T-helper 17 cell (primary cell): ENCODE measurements around the gene NME5. TPM values are rescaled to one million over a fixed set of nuclear protein-coding genes. Genes with fewer than 3 reads are reported as not detected.

Experiments
- ATAC-seq: fragments of 150-1000 bp; cut with Tn5 transposase; 2 replicates; pipeline ENCODE4 v1.10.0; 2021; ENCODE audit warnings: mild to moderate bottlenecking, moderate library complexity
- DNase-seq, 3 donors: peaks; one replicate each; pipeline versions ENCODE4 v3.0.0 to v3.0.0-alpha.2; 2020 to 2021
- H3K9me3 ChIP-seq: one replicate; pipeline ENCODE4 v1.7.0; 2013; ENCODE audit warnings: low read length, mild to moderate bottlenecking; ENCODE audit not compliant: control insufficient read depth, poor library complexity, severe bottlenecking
- H3K27ac Mint-ChIP-seq: one replicate; pipeline ENCODE4 v1.8.0; 2022; ENCODE audit warnings: mild to moderate bottlenecking, moderate library complexity, mixed read lengths
- H3K27me3 Mint-ChIP-seq: one replicate; pipeline ENCODE4 v1.8.0; 2022; ENCODE audit warnings: mixed read lengths
- H3K36me3 Mint-ChIP-seq: one replicate; pipeline ENCODE4 v1.8.0; 2022; ENCODE audit warnings: low read depth, mixed read lengths
- H3K4me1 Mint-ChIP-seq: one replicate; pipeline ENCODE4 v1.8.0; 2022; ENCODE audit warnings: mild to moderate bottlenecking, mixed read lengths
- H3K4me3 Mint-ChIP-seq: one replicate; pipeline ENCODE4 v1.8.0; 2022; ENCODE audit warnings: mild to moderate bottlenecking, moderate library complexity, mixed read lengths
- total RNA-seq, 4 donors: library from RNA in 2 of 4; stranded (reverse) in 2 of 4; gene quantifications; one replicate each; pipeline ENCODE4 v1.2.3 and lab custom pipeline; 2022 to 2026

The NME5 gene
- total RNA-seq, 2 donors from 2014 or later = not detected

- Mint-ChIP-seq H3K27ac (no peak overlapping the region), H3K36me3 (no peaks in the 10 kb centered on the region), H3K4me1 (no peaks in the 10 kb centered on the region), H3K27me3 (peaks cover 18% of the 10 kb centered on the region), H3K4me3 (no peak overlapping the region)
- ATAC-seq (no peak), DNase-seq (no peak)
- no peaks in the 10 kb centered on the region for H3K9me3 ChIP-seq
Observed at GRCh38 chr5:138111181-138111580, 28.0 kb downstream of the NME5 start.

- H3K27me3 Mint-ChIP-seq = peaks cover 18% of the 10 kb centered on the region
- no peak for DNase-seq
- H3K4me3 Mint-ChIP-seq = no peak overlapping the region
- H3K4me1 Mint-ChIP-seq = no peaks in the 10 kb centered on the region
- H3K9me3 ChIP-seq = no peaks in the 10 kb centered on the region
- H3K27ac Mint-ChIP-seq = no peak overlapping the region
- H3K36me3 Mint-ChIP-seq = no peaks in the 10 kb centered on the region
- no peak for ATAC-seq
Observed at GRCh38 chr5:138110266-138110963, 28.8 kb downstream of the NME5 start.

GRCh38 chr5:138109463-138110265 is 29.6 kb downstream of the NME5 start:
- ATAC-seq (no peak), DNase-seq (no peak)
- H3K9me3 ChIP-seq = no peaks in the 10 kb centered on the region
- Mint-ChIP-seq H3K27ac (no peak overlapping the region), H3K27me3 (peaks cover 18% of the 10 kb centered on the region), H3K4me3 (no peak overlapping the region), H3K36me3 (no peaks in the 10 kb centered on the region), H3K4me1 (no peaks in the 10 kb centered on the region)

GRCh38 chr5:138107213-138107612 is 32.0 kb downstream of the NME5 start:
- no peak for ATAC-seq
- peaks cover 24% of the 10 kb centered on the region for H3K27me3 Mint-ChIP-seq
- H3K4me3 Mint-ChIP-seq = no peak overlapping the region
- H3K4me1 Mint-ChIP-seq = no peaks in the 10 kb centered on the region
- H3K9me3 ChIP-seq = no peaks in the 10 kb centered on the region
- DNase-seq = no peak
- no peaks in the 10 kb centered on the region for H3K36me3 Mint-ChIP-seq
- H3K27ac Mint-ChIP-seq = no peak overlapping the region

GRCh38 chr5:138105709-138106108 is 33.5 kb downstream of the NME5 start:
- Mint-ChIP-seq H3K36me3 (no peaks in the 10 kb centered on the region), H3K27ac (no peak overlapping the region), H3K27me3 (peaks cover 28% of the 10 kb centered on the region), H3K4me1 (peaks cover 2% of the 10 kb centered on the region), H3K4me3 (no peak overlapping the region)
- DNase-seq (no peak), ATAC-seq (no peak)
- H3K9me3 ChIP-seq = no peaks in the 10 kb centered on the region

- Mint-ChIP-seq H3K4me1 (peaks cover 2% of the 10 kb centered on the region), H3K36me3 (peaks cover 4% of the 10 kb centered on the region), H3K4me3 (no peak overlapping the region), H3K27me3 (peaks cover 28% of the 10 kb centered on the region), H3K27ac (no peak overlapping the region)
- no peak for DNase-seq
- no peak for ATAC-seq
- no peaks in the 10 kb centered on the region for H3K9me3 ChIP-seq
Observed at GRCh38 chr5:138103319-138103637, 36.0 kb downstream of the NME5 start.

GRCh38 chr5:138102454-138103318 is 36.5 kb downstream of the NME5 start:
- Mint-ChIP-seq H3K4me3 (no peak overlapping the region), H3K4me1 (peaks cover 2% of the 10 kb centered on the region), H3K36me3 (peaks cover 4% of the 10 kb centered on the region), H3K27me3 (peaks cover 28% of the 10 kb centered on the region), H3K27ac (no peak overlapping the region)
- no peaks in the 10 kb centered on the region for H3K9me3 ChIP-seq
- peak; percentile 56 for ATAC-seq
- DNase-seq = no peak

- H3K9me3 ChIP-seq = no peaks in the 10 kb centered on the region
- Mint-ChIP-seq H3K27me3 (peaks cover 22% of the 10 kb centered on the region), H3K36me3 (peaks cover 4% of the 10 kb centered on the region), H3K27ac (peak overlapping the region; percentile 41), H3K4me3 (no peak overlapping the region), H3K4me1 (peaks cover 16% of the 10 kb centered on the region)
- ATAC-seq = no peak
- no peak for DNase-seq
Observed at GRCh38 chr5:138096997-138097828, 42.0 kb downstream of the NME5 start.

- H3K27me3 Mint-ChIP-seq = peaks cover 14% of the 10 kb centered on the region
- no peak overlapping the region for H3K4me3 Mint-ChIP-seq
- peaks cover 16% of the 10 kb centered on the region for H3K4me1 Mint-ChIP-seq
- peaks cover 4% of the 10 kb centered on the region for H3K36me3 Mint-ChIP-seq
- ATAC-seq (no peak), DNase-seq (no peak)
- peaks cover 3% of the 10 kb centered on the region for H3K9me3 ChIP-seq
- H3K27ac Mint-ChIP-seq = peak overlapping the region; percentile 41
Observed at GRCh38 chr5:138096363-138096762, 42.9 kb downstream of the NME5 start.

GRCh38 chr5:138095100-138095907 is 43.9 kb downstream of the NME5 start:
- no peak for DNase-seq
- ATAC-seq = no peak
- Mint-ChIP-seq H3K36me3 (peaks cover 4% of the 10 kb centered on the region), H3K27ac (peak overlapping the region; percentile 41), H3K27me3 (peaks cover 11% of the 10 kb centered on the region), H3K4me3 (no peak overlapping the region), H3K4me1 (peaks cover 14% of the 10 kb centered on the region)
- peaks cover 3% of the 10 kb centered on the region for H3K9me3 ChIP-seq

GRCh38 chr5:138093036-138093435 is 46.2 kb downstream of the NME5 start:
- ATAC-seq (no peak), DNase-seq (no peak)
- peaks cover 7% of the 10 kb centered on the region for H3K27me3 Mint-ChIP-seq
- peaks cover 14% of the 10 kb centered on the region for H3K4me1 Mint-ChIP-seq
- H3K9me3 ChIP-seq = peaks cover 3% of the 10 kb centered on the region
- H3K4me3 Mint-ChIP-seq = no peak overlapping the region
- H3K27ac Mint-ChIP-seq = no peak overlapping the region
- no peaks in the 10 kb centered on the region for H3K36me3 Mint-ChIP-seq

GRCh38 chr5:138092301-138092700 is 46.9 kb downstream of the NME5 start:
- Mint-ChIP-seq H3K27ac (no peak overlapping the region), H3K4me1 (peaks cover 12% of the 10 kb centered on the region), H3K36me3 (no peaks in the 10 kb centered on the region), H3K27me3 (peaks cover 7% of the 10 kb centered on the region), H3K4me3 (no peak overlapping the region)
- ATAC-seq (no peak), DNase-seq (no peak)
- H3K9me3 ChIP-seq = peaks cover 3% of the 10 kb centered on the region
